ENCODE data around the gene NEK7.

- TF ChIP-seq CTCF (IDR thresholded peaks at IDR 0.05) (no peak), POLR2A (IDR thresholded peaks at IDR 0.05) (no peak)
Observed at GRCh38 chr1:198346178-198346577, 189.4 kb downstream of the NEK7 start.

Measured in upper lobe of left lung (tissue), 4 donors.